ENCODE results near the gene PLA2G2E. TPM values are rescaled to one million over a fixed set of nuclear protein-coding genes. Genes with fewer than 3 reads are reported as not detected.
"Not testable (repeated sequence)": the region's sequence is repeated elsewhere in the genome, so short reads cannot be mapped to it uniquely, and the experiment has no call there.

PLA2G2E gene
- total RNA-seq, 1 experiment from 2014 or later, result not detected

DNA sequence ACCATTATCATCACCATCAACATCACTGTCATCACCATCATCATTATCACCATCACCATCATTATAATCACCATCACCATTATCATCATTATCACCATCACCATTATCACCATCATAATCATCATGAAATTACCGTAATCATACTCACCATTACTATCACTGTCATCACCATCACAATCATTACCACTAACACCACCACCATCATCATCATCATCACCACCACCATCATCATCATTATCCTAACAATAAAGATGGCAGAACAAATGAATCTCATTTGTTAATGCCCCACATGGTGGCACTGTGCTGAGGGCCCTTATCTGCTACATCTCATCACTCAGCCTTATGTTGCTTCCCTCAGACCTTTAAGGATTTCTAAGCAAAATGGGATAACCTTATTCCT is 9.4 kb upstream of the PLA2G2E start:
- DNase-seq (ENCODE audit: low read depth), result no peak

DNA sequence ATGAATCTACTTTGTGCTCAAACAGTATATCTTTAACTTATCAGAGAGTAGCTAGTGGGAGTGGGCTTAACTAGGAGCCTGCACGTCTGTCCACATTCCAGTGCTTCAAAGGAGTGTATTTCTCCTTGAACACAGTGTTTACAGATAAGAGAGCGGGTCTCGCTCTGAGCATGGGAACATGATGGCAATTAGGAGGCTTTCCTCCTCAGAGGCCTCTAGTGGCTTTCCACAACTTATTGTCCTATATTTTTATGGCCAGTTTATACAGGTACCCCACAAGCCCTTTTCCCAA is 3.7 kb upstream of the PLA2G2E start:
- DNase-seq (ENCODE audit: low read depth), result not testable (repeated sequence)

DNA sequence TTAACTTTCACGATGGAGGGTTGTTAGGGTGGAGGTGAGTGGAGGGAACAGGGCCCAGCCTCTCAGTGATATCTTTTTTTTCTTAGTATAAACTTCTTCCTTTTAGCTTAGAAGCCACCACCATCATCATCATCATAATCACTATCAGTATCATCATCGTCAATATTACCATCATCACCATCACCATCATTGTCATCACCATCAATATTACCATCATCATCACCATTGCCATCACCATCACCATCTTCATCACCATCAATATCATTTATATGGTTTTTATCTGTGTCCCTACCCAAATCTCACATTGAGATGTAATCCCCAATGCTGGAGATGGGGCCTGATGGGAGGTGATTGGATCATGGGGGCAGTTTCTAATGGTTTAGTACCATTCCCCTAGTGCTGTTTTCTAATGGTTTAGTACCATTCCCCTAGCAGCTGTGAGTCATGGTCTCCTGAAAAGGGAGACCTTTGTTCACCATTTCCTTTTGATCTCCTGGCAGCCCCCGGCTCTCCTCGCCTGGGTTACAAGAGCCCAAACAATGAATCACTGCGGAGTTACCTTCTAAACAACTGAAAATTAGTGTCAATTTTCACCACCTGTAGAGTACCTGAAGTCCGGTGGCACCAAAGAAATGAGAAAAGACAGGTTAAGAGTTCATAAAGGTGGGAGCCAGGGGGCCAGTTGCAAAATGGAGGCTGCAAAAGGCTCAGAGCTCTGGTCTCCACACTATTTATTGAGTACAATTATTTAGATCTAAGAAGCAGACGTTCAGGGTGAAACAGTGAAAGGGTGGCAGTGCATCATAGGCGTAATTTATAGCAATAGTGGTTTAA is 3.1 kb upstream of the PLA2G2E start:
- peak; percentile 85 for DNase-seq (ENCODE audit: low read depth)

DNA sequence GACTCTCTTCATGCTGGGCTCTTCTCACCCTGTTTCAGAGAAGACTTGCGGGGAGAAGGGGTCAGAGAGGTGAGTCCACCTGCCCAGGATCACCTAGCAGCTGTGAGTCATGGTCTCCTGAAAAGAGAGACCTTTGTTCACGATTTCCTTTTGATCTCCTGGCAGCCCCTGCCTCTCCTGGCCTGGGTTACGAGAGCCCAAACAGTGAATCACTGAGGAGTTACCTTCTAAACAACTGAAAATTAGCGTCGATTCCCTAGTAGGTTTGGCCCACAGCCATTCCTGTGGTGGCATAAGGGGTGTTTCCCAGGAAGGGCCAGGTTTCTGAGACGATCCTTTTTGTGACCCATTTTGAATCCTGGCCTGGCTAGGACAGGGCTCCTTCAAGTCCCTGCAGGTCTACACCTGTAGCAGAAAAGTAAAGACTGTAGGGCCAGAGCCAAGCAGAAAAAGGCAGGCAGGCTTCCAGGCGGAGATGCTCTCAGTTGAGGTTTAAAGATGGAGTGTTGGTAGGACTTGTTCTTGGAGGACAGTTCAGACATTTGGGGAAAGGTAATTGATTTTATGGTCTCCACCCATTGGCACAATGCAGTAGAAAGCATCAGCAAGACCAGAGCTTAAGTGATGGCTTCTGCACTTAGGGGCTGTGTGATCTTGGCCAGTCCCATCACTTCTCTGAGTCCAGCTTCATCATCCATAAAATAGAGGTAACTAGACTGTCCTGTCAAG is 2.1 kb upstream of the PLA2G2E start:
- peak; percentile 90 for DNase-seq (ENCODE audit: low read depth)

DNA sequence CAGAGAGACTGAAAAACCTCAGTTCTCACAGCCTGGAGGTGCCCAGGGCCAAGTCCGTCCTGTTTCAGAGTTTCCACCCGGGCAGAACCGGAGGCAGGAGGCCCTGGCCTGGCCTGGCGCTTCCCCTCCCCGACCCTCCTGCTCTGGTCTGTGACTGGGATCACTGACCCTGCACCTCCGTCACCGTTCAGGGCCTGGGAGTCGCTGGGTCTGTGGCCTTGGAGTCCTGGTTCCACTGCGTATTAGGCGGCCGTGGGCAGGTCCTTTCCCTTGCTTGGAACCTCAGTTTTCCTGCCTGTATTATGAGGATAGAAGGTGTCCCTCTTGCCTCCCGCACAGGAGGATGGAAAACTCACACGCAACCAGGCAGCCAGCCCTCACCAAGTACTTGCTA is 533 bp upstream of the PLA2G2E start:
- DNase-seq (ENCODE audit: low read depth), result no peak

DNA sequence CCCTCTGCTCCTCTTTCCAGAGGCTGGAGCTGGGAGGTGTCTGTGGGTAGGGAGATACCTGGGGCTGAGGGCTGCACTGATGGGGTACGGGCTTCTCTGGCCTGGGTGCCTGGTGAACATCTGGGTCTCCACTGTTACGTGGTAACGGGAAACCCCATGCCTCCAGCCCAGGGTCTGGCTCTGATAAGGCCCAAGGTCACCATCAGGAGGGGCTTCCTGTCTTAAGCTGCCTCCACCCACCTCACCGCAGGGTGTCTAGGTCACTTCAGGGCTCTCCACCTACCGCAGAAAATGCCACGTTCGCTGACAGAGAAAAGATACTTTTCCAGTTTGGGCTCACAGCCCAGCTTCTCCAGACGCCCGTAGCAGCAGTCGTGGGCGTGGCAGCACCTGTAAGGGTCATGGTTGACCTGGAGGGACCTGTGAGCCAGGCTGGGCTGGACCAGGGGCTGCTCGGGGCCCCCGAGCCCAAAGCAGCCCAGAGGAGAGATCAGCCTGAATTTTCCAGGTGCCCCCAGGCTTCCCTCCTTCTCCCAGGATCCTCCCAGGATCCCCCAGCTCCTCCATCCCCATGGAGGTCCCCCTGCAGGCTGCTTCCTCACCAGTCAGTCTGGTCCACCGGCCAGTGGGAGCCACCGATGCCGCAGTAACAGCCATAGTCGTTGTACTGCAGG is 1.3 kb downstream of the PLA2G2E start:
- no peak for DNase-seq (ENCODE audit: low read depth)

DNA sequence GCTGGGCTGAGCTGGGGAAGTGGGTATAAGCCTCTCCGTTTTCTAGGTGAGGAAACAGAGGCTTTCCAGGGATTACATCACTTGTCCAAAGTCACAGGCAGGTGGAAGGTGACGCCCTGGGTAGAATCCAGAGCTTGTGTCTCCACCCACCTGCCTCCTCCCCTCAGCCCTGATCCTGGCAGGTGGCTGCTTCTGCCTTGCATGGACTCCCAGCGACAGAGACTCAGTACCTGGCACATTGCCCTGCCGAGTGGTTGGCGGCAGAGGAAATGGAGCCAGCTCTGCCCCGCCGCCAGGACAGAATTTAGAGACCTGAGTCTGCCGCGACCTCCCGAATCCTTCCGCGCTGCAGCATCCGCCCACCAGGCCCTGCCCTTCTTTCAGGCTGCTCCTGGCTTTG is 2.1 kb downstream of the PLA2G2E start:
- DNase-seq (ENCODE audit: low read depth), result no peak

DNA sequence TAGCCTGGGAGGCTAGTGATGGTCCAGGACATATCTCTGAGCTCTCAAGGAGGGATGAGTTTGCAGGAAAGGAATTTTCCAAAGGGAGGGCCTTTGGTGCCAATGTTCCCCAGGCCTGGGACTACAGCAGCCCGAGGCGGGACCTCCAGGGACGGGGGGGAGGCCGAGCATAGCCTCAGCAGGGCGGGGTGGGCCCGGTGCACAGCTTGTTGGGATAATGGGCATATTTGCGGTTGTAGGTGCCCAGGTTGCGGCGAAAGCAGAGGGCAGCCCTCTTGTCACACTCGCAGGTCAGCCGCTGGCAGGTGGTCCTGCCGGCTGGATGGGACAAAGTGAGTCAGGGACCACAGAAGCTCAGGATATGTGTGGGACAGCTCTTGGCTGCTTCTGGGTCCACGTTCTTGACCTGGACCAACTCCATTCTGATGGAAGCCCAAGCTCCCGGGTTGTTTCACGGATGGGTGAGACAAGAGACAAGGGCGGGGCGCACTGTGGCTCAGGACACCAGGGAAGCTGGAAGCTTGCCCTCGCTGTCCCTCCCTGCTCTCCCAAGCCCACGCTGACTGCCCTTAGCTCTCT is 3.2 kb downstream of the PLA2G2E start:
- DNase-seq (ENCODE audit: low read depth), result no peak

DNA sequence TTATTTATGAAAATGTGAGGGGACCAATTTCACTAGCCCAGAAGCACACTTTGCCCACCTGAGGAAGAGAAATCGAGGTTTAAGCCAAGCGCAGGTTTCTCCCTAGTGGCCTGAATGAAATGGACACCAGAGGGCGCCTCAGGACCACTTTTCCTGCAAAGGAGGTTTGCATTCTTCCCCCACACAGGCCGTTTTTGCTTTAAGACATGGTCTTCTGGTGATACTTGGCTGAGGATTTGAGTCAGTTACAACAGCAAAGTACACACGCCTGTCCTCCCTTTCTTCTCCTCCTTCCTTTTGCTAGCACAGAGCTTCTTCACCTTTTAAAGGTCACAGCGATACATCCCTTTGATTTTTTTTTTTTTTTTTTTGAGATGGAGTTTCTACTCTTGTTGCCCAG is 5.4 kb downstream of the PLA2G2E start:
- peak; percentile 64 for DNase-seq (ENCODE audit: low read depth)

DNA sequence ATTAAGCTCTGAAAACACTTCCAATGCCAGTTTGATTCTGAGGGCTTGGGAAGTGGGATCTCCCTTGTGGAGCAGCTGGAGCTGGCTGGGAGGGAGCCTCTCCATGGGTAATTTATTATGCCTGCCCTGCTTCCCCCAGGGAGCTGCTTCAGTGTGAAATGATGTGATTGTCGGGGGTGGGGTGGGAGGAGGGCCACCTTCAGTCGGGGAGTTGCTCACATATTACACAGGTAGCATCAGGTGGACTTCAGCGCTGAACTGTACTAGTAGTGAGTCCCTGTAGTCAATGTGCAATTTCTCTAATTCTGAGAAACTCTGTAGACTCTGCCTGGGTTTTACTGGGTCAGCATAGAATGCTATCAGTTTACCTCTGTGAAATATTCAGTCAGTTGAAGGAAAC is 12.8 kb downstream of the PLA2G2E start:
- DNase-seq (ENCODE audit: low read depth), result no peak

DNA sequence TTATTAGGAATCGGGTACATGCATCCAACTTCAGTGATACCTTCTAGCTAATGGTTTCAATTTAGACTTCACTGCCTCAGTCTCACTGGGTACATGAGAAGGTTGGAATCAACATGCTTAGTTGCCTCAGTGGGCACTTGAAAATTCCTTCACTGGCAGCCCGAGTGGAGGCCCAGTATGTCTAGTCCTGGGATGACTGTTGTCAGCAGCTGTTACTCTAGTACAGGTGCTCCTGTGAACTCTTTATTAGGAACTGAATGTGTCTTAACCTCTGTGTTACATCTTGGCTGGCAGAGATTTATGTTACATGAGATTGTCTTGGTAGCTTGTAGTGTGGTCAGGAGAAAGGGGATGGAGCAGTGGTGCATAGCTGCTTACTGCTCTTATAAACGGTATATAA is 13.4 kb downstream of the PLA2G2E start:
- DNase-seq (ENCODE audit: low read depth), result no peak

DNA sequence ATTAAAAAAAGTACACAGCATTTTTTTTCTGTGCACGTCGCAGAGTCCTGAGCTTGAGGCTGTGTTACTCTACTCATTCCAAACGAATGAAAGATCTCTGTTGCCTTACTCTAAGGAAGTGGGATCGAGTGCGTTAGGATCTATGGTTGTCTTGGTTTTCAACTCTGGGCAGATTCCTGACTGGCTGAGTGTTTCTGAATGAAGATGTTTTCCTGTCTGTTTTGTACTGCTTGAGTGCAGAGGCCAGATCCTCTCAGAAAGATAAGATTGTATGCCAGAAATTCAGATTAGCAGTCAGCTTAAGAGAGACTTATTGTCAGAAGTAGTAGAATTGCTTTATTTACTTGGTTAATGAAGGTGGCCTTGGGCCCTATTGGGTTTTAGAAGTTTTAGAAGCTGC is 14.0 kb downstream of the PLA2G2E start:
- no peak for DNase-seq (ENCODE audit: low read depth)

DNA sequence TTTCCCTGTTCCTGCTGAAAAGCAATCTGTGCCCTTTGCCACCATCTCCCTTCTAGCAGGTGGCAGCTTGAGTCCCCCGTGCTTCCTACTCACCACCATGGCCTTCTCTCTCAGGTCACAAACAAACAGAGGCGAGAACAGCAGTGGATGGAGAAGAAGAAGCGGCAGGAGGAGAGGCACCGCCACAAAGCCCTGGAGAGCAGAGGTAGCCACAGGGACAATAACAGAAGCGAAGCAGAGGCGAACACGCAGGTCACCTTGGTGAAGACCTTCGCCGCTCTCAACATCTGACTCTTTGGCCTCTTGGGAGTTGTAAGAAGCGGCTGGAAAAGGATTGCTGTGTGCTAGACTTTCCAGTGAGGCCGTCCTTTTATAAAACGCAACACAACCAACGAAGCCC is 16.0 kb downstream of the PLA2G2E start:
- no peak for DNase-seq (ENCODE audit: low read depth)

DNA sequence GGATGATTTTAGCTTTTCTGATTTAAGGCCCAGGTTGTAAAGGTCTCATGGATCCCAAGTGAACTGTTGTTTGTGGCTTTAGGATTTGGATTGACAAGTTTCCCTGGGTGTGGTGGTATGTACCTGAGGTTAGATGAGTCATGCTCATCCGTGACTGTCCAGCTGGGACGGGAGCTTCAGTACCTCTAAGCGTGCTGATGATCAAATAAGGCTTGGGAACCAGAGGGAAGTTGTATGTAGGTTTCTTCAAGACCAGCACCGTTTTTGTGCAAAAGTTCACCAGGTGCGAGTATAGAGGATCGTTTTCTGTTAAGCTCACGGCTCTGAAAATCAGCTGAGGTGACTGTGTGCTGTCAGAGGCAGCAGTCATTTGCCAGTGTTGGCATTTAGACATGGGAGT is 19.8 kb downstream of the PLA2G2E start:
- peak; percentile 47 for DNase-seq (ENCODE audit: low read depth)

DNA sequence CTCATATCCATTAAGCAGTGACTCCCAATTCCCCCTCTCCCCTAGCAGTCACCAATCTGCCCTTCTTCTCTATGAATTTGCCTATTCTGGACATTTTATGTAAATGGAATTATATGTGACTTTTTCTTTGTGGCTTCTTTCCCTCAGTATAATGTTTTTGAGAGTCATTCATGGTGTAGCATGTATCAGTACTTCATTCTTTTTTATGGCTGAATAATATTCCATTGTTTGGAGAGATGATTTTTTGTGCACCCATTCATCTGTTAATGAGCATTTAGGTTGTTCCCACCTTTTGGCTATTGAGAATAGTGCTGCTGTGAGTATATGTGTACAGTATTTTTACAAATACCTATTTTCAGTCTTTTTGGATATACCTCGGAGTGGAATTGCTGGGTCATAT is 21.8 kb downstream of the PLA2G2E start:
- DNase-seq (ENCODE audit: low read depth), result no peak

DNA sequence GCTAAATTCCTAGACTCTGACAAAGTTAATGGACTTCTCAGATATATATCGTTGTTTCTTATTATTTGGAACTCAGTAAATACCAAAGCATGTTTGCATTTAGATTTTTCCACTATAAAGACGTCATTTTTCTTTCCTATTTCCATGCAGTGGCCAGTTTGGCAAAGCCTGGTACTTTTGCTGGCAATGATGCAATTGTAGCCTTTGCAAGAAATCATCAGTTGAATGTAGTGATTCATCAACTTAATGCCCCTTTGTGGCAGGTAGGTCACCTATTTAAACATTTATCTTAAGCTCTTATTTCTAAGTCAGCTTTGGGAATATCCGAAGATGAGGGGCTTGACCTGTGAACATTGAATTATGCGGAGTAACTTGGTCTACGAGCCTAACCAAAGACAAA is 29.2 kb downstream of the PLA2G2E start:
- DNase-seq (ENCODE audit: low read depth), result no peak

DNA sequence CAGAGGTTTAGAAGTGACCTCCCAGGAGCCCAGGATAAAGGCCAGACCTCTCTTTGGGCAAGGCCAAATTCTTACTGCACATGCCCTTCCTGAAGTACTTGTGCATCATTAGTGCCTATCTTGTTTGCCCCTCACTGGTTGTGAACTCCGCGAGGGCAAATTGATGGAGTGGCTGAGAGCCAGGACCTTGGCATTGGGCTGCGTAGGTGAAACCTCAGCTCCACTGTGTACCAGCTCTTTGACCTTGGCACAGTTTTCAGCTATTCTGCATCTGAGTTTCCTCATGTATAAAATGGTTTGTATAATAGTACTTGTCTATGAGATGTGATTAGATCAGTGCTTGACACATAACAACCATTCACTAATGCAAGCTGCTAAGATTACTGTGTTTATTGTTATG is 29.7 kb downstream of the PLA2G2E start:
- no peak for DNase-seq (ENCODE audit: low read depth)

DNA sequence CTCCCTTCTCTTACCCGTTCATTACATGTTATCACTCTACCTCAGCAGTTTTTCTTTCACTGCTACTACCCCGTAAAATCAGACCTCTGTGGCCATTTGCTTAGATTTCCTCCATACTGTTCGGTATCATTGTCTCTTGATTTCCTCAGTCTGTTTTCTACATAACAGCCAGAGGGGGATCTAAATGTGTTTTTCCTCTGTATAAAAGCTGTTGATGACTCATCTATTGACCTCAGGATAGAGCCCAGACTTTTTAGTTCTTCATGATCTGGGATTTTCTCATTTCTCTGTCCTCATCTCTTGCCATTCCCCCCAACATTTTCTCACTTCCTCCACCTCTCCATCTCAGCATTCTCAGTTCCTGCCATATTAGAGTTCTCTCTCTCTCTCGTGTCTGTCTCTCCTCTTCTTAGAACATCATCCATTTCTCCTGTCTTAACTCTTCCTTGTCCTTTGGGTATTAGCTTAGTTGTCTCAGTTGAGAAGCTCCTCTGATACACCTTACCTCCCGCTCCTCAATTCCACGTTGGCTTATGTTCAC is 30.7 kb downstream of the PLA2G2E start:
- DNase-seq (ENCODE audit: low read depth), result peak; percentile 10

DNA sequence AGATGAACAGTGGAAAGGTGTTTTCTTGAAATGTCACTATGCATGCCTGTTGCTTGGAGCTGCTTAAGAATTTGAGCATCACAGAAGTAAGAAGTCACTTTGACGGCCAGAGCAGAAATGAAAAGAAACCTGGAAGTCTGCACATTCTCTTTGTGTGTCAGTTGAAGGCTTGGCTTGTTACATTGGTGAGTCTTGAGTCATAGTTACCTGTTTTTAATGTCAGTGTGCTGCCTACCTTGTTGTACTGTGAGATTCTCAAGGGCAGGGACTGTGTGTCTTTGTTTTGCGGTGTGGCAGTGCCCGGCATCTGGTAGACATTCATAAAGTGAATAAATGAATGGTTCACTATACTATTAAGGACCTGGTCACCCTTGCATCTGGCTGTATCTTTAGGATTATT is 31.3 kb downstream of the PLA2G2E start:
- no peak for DNase-seq (ENCODE audit: low read depth)

DNA sequence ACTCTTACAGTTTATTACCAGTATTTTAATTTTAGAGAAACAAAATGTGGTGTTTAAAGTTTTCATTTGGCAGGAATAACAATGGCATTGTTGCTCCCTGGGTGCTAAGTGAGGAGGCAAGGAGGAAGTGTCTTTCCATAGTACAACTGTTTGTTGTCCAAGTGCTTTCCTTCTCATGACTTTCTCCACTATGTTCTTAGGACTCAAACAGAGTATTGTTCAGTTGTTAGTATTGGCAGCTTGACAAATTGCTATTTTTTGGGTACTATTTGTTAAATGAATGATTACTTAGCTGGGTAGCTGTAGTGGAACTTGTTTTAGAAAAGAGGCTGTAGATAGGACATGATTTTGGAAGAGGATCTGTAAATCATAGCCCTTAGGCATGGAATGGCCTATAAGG is 33.8 kb downstream of the PLA2G2E start:
- no peak for DNase-seq (ENCODE audit: low read depth)

DNA sequence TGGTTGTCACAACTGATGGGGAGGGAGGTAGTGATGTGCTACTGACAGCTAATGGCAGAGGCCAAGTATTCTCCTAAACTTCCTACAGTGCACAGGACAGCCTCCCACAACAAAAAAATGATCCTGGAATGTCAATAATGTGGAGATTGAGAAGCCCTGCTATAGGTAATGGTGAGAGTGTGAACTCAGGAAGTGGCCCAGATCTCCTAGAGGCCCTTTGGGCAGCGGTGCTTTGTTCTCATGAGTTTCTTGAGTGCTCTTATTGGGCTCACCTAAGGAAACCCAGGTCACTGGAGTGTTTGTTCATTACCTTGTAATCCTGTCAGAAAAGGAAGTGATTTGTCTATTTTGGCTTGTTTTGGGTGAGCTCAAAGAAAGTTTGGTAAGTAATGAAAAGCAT is 35.3 kb downstream of the PLA2G2E start:
- no peak for DNase-seq (ENCODE audit: low read depth)

DNA sequence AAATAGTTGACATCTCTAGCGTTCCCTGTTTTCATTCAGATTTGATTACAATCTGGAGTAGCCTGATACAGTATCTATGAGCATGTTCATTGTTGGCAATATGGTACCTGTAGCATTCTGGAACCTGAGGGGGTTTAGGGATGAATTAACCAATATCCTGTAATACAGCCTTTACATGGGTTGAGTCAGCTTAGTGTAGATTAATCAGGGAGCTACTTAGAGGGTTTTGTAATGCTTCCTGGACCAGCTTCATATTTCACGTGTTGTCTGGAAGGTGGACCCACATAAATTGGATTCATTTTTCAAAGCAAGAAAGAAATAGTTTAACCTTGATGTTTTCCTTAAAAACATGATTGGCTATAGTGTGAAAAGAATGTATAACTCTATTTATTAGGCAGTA is 37.6 kb downstream of the PLA2G2E start:
- no peak for DNase-seq (ENCODE audit: low read depth)
